ENCODE results near the gene DSCAM.

DSCAM gene

GRCh38 chr21:40152476-40152875 lies 694.5 kb downstream of the DSCAM start:
- no peak for DNase-seq

- no peak for DNase-seq
Observed at GRCh38 chr21:40151611-40152010, 695.3 kb downstream of the DSCAM start.

GRCh38 chr21:40146216-40146837 lies 700.6 kb downstream of the DSCAM start:
- no peak for DNase-seq

DNA sequence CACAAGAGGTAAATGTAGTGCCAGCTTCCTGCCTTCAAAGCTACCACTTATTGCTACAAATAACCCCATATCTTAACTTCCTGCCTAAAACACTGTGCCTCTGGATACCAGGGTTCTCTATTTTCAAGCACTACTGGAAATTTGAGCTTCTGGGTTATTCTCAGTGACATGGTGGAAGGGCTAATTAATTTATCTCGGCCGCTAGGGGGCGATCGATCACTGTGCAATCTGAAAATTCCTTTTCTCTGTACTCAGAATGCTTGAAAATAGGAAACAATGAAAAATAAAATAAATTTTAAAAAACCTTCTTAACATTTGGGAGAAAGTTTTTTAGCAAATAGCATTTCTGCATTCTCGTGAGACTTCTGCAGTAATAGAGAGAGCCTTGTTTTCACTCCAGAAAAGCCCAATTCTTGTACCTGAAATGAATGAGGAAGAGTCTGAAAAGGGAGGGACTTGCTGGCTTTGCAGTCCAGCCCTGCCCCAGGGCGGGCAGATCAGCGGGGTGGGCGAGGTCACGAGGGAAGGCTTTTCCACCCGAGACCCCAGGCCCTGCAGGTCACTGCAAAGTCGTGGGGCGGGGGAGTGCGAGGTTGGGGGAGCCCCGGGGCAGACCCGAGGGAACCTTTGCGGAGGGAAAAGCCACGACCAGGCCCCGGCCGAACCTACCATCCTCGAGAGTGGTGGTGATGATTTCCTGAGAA lies 703.0 kb downstream of the DSCAM start:
- peak; percentile 8 for DNase-seq

- DNase-seq: no peak
Observed at GRCh38 chr21:40141621-40142020, 705.3 kb downstream of the DSCAM start.

GRCh38 chr21:40140675-40141074 lies 706.3 kb downstream of the DSCAM start:
- no peak for DNase-seq

- no peak for DNase-seq
Observed at GRCh38 chr21:40139636-40140035, 707.3 kb downstream of the DSCAM start.

GRCh38 chr21:40136571-40136970 lies 710.4 kb downstream of the DSCAM start:
- no peak for DNase-seq

- DNase-seq: no peak
Observed at GRCh38 chr21:40134731-40135492, 712.0 kb downstream of the DSCAM start.

DNA sequence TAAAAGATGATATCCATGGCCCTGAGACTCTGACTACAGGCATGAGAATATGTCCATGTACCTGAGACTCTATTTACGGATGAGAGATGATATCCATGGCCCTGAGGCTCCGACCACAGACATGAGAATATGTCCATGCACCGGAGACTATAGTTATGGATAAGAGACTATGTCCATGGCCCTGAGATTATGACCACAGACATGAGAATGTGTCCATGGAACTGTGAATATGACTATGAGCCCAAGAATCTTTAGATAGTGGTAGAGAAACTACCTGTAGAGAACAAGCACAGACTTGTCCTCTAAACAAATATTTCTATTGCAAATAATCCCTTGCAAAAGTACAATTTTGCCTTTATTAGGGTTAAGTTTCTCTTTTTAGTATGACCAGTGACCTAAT lies 716.5 kb downstream of the DSCAM start:
- no peak for DNase-seq

DNA sequence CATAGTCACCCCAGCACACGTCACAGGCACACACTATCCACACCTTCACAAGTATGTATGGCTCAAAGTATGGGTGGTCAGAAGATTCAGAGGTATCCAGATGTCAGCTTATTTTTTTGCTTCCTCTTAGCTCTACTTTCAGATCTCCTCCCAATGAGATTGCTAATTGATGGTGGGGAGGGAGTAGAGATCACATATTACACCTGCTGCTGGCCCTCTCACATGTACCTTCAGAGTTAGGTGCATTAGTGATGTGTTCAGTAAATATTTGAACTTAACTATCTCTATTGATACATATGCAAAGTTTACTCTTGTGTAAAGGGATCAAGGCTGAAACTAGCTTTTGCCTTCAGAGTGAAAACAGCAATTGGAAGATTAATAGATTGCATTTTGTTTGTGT lies 717.1 kb downstream of the DSCAM start:
- no peak for DNase-seq

DNA sequence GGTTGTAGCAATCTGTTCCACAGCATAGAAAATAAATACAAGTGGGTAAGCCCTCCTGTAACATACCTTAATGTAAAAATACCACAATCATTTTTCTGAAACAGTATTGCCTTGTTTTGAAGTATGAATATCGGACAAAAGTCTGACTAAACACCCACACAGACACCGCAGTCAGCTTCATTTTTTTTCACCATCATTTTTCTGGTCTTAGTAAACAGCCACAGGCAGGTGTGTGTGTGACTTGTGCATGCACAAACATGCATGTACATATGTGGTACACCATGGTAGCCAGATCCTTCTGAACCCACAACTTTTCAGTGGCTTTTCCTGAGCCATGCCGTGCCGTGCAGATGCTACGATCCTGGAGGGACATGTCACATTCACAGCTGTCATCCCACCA lies 718.1 kb downstream of the DSCAM start:
- no peak for DNase-seq

GRCh38 chr21:40120940-40121575 lies 725.9 kb downstream of the DSCAM start:
- no peak for DNase-seq

GRCh38 chr21:40118527-40118926 lies 728.4 kb downstream of the DSCAM start:
- no peak for DNase-seq

- DNase-seq: no peak
Observed at GRCh38 chr21:40117236-40117635, 729.7 kb downstream of the DSCAM start.

- DNase-seq: no peak
Observed at GRCh38 chr21:40115775-40116174, 731.2 kb downstream of the DSCAM start.

DNA sequence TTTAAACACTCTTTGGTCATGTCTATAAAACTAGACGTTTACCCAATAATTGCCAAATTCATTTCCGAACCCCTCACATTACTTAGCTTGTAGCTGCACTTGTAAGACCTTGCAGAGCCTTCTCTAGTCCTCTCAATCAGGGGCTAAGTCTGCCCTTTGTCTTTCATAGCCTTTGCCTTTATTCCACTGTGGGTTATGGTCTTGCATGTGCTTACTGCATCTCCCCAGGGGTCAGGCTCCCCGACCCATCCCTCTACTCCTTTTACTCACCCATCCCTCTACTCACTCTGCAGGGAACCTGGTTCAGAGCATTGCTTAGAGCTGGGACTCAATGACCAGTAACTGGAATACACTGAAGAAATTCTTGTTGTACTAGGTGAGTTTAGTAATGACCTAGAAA lies 744.3 kb downstream of the DSCAM start:
- DNase-seq: no peak

DNA sequence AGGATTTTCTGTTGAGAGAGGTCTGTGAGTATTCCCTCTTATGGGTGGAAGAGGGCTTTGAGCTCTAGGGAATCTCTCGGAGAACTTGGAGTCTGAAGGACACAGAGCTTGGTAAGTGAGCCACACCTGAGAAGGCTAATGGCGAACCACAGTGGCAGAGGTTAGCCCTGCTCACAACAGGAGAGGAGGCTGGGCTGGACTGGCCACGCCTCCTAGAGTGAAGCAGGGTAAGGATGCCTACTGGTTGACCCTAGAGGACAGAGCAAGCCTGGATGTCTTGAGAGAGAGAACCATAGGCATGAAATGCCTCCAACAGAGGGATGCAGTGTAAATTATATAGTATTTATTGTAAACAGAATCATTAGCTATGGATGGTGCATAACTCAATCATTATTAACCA lies 747.1 kb downstream of the DSCAM start:
- no peak for DNase-seq

DNA sequence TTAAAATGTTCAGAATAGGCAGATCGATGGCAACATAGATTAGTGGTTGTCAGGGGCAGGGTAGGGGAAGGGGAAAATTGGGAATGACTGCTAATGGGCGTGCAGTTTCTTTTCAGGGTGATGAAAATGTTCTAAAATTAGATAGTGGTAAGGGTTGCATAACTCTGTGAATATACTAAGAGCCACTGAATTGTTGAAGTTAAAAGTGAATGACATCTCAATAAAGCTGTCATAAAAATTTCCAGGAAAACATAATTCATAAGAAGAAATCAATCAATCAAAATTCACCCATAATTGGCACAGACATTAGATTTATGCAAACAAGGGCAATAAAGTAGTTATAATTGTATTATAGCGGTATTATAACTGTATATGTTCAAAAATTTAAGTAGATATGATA lies 751.5 kb downstream of the DSCAM start:
- DNase-seq: no peak

- DNase-seq: no peak
Observed at GRCh38 chr21:40080385-40080784, 766.6 kb downstream of the DSCAM start.

DNA sequence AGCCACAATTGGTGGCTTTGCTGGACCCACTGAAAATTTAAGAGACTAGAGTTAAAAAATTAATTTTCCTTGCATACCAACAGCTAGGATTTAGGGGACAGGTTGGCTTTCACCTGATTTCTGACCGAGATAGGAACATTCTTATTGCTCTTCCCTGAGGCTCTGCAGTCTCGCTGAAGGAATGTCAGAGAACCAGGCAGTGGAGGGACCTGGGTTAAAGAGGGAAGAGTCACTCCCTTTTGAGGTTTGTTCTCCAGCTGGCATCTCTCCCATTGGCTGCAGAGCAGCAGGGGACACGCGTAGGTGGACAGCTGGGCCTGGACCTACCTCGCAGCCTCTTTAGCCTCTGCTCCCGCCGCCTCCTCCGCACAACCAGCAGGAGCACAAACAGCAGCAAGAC lies 772.2 kb downstream of the DSCAM start:
- no peak for DNase-seq

DNA sequence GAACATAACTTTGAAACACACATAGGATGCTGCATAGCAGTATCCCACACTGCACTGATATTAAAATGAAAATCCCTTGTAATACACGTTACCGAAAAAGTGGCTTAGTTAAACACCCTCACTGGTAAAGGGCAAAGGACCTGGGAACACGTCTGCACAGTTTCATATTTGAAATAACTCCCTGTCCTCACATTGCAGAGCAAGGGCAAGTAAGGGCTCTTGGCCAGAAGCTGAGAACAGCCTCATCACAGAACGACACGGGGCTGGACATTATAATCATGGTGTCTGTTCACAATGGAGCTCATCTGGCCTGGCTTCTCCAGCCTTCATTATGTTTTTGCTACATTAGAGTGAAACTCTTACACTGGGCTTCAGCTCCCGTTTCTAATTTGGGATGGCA lies 772.8 kb downstream of the DSCAM start:
- no peak for DNase-seq

DNA sequence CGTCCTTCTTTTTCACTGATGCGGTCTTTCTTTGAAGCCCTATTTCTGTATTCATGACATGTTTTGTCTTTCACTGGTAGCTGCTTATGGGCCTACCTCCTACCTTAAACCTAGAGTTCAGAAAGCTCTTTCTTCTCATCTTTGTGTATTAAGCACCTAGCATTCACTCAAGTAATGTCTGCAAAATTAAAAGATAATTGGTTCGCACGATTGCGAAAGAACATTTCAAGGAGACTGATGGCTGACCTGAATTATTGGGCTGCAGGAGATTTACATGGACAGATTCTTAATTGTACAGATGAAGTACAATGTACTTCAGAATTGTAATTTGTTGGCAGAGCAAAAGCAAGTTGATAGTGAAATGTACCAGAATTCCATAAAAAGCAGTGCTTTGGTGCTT lies 773.3 kb downstream of the DSCAM start:
- DNase-seq: no peak

DNA sequence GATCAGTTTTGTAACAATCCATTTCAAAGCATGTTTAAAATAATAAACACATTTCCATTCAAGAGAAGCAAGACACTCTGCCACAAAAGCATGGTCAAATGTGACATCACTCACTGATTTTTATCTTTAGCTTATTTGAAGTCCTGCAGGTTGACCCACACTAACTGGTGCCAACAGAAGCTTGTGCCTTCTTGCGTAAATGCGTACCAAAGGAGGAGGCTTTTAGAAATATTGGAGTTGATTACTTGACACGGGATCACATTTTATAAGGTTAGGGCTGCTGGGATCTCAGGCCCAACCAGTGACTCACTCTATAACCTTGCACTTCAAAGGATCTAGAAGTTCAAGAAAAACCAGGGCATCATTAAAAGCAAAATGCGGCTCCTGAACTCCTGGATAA lies 776.1 kb downstream of the DSCAM start:
- DNase-seq: no peak

All from CD4-positive, alpha-beta T cell treated with Interleukin-10 for 1 hour (primary cell).